Right cardiac atrium (tissue), 5 donors: ENCODE measurements around the gene YPEL1. TPM values are rescaled to one million over a fixed set of nuclear protein-coding genes. Genes with fewer than 3 reads are reported as not detected.
"Not testable (repeated sequence)": the region's sequence is repeated elsewhere in the genome, so short reads cannot be mapped to it uniquely, and the experiment has no call there.

Source experiments
- ATAC-seq, 2 donors: fragments of 200-7000 bp; cut with Tn5 transposase; one replicate each; pipeline versions ENCODE4 v1.8.0 to v1.9.1; 2020; ENCODE audit warnings: moderate library complexity in 2 of 2, mild to moderate bottlenecking in 1 of 2
- DNase-seq, 3 donors: peaks; one replicate each; pipeline ENCODE4 v3.0.0-alpha.2; 2020
- H3K27ac ChIP-seq: one replicate; pipeline ENCODE4 v1.5.1; 2013; ENCODE audit warnings: mild to moderate bottlenecking, low read length, control low read depth, moderate library complexity
- H3K27me3 ChIP-seq: one replicate; pipeline ENCODE4 v1.6.1; 2013; ENCODE audit not compliant: control insufficient read depth, insufficient read depth
- H3K4me1 ChIP-seq: one replicate; pipeline ENCODE4 v1.6.1; 2013; ENCODE audit warnings: low read length; ENCODE audit not compliant: control insufficient read depth, insufficient read depth
- H3K4me3 ChIP-seq: one replicate; pipeline ENCODE4 v1.5.1; 2013; ENCODE audit warnings: low read length, control low read depth
- H3K9me3 ChIP-seq: one replicate; pipeline ENCODE4 v1.6.1; 2013; ENCODE audit warnings: low read length; ENCODE audit not compliant: control insufficient read depth
- WGBS: extraction: QIAGEN DNeasy Blood & Tissue Kit; methylation state at CpG from one replicate; pipeline ENCODE4 v1.1.7; 2013; 5-methylcytosine and 5-hydroxymethylcytosine counted together
- intact Hi-C, 4 donors: fragments of 100-400 bp; cut with DNase I; formaldehyde crosslinking; loops; one replicate each; pipeline versions ENCODE4 v1.11.0 to v1.14.0; 2022 to 2023
- polyA plus RNA-seq: library from polyadenylated mRNA; stranded (reverse); fragments of 200-250 nt; gene quantifications from one replicate; pipeline ENCODE4 v1.2.3, GENCODE V29; 2013
- total RNA-seq, 4 donors: library from RNA; stranded (reverse); fragmentation: NEBNext Ultra II Directional; extraction: Animal tissue kit (Norgen Biotek cat#: 25700); gene quantifications; one replicate each; pipeline ENCODE4 v1.2.1, GENCODE V29; 2021
- donor health status: healthy with polysubstance abuse.
- donor health status: DM: no; HTN: yes; CAD: no.
- donor health status: DM: no; HTN: no; CAD: no.
- donor health status: DM: no; HTN: yes; CAD: no; lungs with severe emphysema.
- donor health status: DM: yes; HTN: yes; CAD: no.

YPEL1 gene
- total and polyA plus RNA-seq, 5 donors, result 4.1 to 12.5 (median 5.4) TPM

- Histone ChIP-seq H3K9me3 (no peaks in the 10 kb centered on the region), H3K27me3 (no peaks in the 10 kb centered on the region), H3K4me1 (peaks cover 7% of the 10 kb centered on the region), H3K4me3 (no peak overlapping the region), H3K27ac (no peak overlapping the region)
- DNase-seq (no peak), ATAC-seq (no peak)
- intact Hi-C loops, result no loop called here
Measured at GRCh38 chr22:21697880-21698279, 37.7 kb downstream of the YPEL1 start.

DNA sequence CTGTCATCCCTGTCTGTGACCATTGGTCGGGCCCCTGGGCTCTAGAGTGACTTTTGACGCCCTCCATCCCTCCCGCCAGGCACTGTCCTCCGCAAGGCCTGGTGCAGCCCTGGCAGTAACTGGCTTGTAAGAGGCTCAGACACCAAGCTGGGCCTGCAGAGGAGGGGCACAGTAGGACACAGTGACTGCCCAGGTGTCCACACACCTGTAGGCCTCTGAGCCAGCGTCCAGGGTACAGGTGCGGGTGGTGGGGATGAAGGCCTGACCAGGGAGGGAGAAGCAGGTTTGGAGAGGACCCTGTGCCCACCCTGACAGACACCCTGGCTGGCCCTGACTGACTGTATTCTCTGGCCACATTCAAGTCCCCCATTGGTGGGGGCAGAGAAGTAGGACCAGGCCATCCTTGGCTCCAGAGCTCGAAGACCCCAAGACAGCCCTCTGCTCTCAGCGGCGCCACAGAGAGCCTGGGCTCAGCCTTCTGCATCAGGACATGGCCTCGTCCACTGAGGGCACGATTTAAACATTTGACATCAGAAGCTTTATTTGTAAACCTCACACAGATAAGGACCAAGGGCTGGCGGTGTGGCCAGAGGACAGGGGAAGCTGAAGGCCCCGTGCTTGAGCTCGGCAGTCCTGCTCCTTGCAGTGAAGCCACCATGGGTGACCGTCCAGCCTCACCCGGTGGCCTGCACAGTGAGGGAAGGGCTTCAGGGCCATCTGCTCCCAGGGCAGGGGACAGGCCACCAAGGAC lies 38.4 kb downstream of the YPEL1 start:
- intact Hi-C loops, result no loop called here
- H3K27ac ChIP-seq, result peak overlapping the region; percentile 72
- peaks cover 7% of the 10 kb centered on the region for H3K4me1 ChIP-seq
- H3K4me3 ChIP-seq, result no peak overlapping the region
- H3K27me3 ChIP-seq, result no peaks in the 10 kb centered on the region
- ATAC-seq (no peak), DNase-seq (peak in 2 of 3 donors; percentile 42 to 48)
- no peaks in the 10 kb centered on the region for H3K9me3 ChIP-seq
- 85% methylated on average over 16 of the region's 16 CpGs for WGBS

GRCh38 chr22:21696115-21696514 lies 39.5 kb downstream of the YPEL1 start:
- Histone ChIP-seq H3K27ac (no peak overlapping the region), H3K4me1 (peaks cover 7% of the 10 kb centered on the region), H3K9me3 (no peaks in the 10 kb centered on the region), H3K4me3 (no peak overlapping the region), H3K27me3 (no peaks in the 10 kb centered on the region)
- no peak for ATAC-seq
- WGBS, result 94% methylated on average over 6 of the region's 6 CpGs
- intact Hi-C loops, result no loop called here
- peak in 2 of 3 donors; percentile 34 to 35 for DNase-seq

GRCh38 chr22:21695430-21696085 lies 40.0 kb downstream of the YPEL1 start:
- DNase-seq (peak in 2 of 3 donors; percentile 44 to 50), ATAC-seq (no peak)
- Histone ChIP-seq H3K27ac (no peak overlapping the region), H3K27me3 (no peaks in the 10 kb centered on the region), H3K4me1 (peaks cover 7% of the 10 kb centered on the region), H3K4me3 (no peak overlapping the region), H3K9me3 (no peaks in the 10 kb centered on the region)
- 82% methylated on average over 6 of the region's 6 CpGs for WGBS
- intact Hi-C loops, result no loop called here

DNA sequence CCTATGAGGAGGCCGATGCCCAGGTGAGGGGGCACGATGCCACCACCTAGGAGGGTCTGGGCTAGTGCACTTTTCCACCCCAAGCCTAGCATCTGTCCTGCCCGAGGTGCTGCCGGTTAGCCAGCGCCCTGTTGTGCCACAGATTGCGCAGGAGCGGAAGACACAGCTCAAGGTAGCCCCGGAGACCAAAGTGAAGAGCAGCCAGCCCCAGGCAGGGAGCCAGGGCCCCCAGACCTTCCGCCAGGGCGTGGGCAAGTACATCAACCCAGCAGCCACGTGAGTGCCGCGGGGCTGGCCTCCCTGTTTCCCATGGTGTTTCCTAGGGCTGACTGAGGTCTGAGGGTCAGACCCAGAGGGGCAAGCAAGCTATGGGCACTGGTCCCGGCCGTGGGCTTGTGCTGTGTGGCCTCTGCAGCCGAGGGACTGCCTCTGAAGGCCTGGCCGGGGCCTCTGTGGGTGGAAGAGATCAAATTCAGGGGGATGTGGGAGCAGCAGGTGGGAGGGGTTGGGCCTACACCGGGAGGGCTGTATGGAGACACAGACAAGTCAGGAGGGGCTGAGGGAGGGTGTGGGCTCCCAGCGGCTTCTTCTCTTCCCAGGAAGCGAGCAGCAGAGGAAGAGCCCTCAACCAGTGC lies 40.7 kb downstream of the YPEL1 start:
- Histone ChIP-seq H3K4me3 (no peak overlapping the region), H3K4me1 (peaks cover 7% of the 10 kb centered on the region), H3K27ac (no peak overlapping the region), H3K27me3 (no peaks in the 10 kb centered on the region), H3K9me3 (no peaks in the 10 kb centered on the region)
- 82% methylated on average over 20 of the region's 20 CpGs for WGBS
- intact Hi-C loops, result no loop called here
- peak in 2 of 3 donors; percentile 48 to 53 for DNase-seq
- ATAC-seq, result no peak

GRCh38 chr22:21694394-21694793 lies 41.2 kb downstream of the YPEL1 start:
- Histone ChIP-seq H3K27ac (no peak overlapping the region), H3K9me3 (no peaks in the 10 kb centered on the region), H3K27me3 (no peaks in the 10 kb centered on the region), H3K4me3 (no peak overlapping the region), H3K4me1 (peaks cover 7% of the 10 kb centered on the region)
- no peak for ATAC-seq
- peak in 1 of 3 donors; percentile 28 for DNase-seq
- intact Hi-C loops, result no loop called here
- WGBS, result 87% methylated on average over 14 of the region's 14 CpGs

DNA sequence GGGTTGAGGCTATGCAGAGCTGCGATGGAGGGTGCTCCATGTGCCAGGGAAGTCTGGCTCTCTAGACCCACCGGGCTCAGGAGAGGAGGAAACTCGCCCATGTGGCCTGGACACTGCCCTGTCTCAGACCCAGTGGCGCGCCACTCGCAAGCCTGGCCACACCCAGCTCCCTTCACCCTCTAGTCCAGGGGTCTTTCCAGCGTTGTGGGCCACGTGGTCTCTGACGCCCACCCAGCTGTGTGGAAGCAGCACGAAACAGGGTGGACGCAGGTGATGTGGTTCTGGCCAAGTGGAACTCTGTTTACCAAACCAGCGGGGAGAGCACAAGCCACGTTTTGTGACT lies 41.6 kb downstream of the YPEL1 start:
- Histone ChIP-seq H3K27ac (no peak overlapping the region), H3K4me1 (peaks cover 4% of the 10 kb centered on the region), H3K4me3 (no peak overlapping the region), H3K27me3 (no peaks in the 10 kb centered on the region), H3K9me3 (no peaks in the 10 kb centered on the region)
- DNase-seq (peak in 2 of 3 donors; percentile 30 to 45), ATAC-seq (no peak)
- WGBS, result 92% methylated on average over 13 of the region's 13 CpGs
- intact Hi-C loops, result no loop called here

DNA sequence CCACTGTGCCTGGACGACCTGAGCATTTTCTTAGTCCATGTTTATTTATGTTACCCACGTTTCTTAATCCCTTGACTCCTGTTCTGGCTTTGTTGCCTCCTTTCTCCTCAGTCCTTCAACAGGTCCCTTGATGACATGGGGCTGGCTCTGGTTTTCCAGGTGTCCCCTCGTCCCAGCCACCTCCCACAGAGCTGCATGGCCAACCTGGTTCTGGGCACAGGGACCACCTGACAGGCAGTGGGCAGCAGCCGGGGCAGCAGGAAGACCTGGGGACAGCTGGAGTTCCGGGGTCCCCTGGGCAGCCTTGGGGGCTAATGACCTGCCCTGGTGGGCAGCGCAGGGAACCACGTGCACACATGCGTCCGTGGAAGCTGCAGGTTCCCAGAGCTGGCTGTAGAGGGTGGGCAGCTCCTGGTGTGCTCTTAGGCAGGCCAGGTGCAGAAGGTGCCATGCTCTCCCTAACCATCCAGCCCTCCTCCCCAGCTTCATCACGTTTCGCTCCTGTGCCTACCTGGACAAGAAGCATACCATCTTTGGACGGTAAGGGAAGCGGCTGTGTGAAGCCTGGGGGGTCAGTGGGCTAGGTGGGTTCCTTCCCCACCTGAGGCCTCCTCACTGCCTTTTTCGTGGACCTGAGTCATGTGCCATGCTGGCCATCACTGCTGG lies 42.1 kb downstream of the YPEL1 start:
- intact Hi-C loops, result no loop called here

GRCh38 chr22:21692856-21693255 lies 42.7 kb downstream of the YPEL1 start:
- intact Hi-C loops, H3K4me1 ChIP-seq, H3K9me3 ChIP-seq, H3K27ac ChIP-seq, H3K27me3 ChIP-seq, H3K4me3 ChIP-seq, DNase-seq, ATAC-seq: not testable (repeated sequence)
- 95% methylated on average over 9 of the region's 9 CpGs for WGBS

More for the DNA sequence above, 42.1 kb downstream of the YPEL1 start:
- H3K27me3 ChIP-seq, result no peaks in the 10 kb centered on the region
- WGBS, result 90% methylated on average over 14 of the region's 14 CpGs
- DNase-seq, result peak in 2 of 3 donors; percentile 32 to 36
- no peak overlapping the region for H3K4me3 ChIP-seq
- ATAC-seq, result no peak
- peaks cover 2% of the 10 kb centered on the region for H3K4me1 ChIP-seq
- no peaks in the 10 kb centered on the region for H3K9me3 ChIP-seq
- H3K27ac ChIP-seq, result no peak overlapping the region

- Histone ChIP-seq H3K4me3 (no peak overlapping the region), H3K27me3 (no peaks in the 10 kb centered on the region), H3K4me1 (no peaks in the 10 kb centered on the region), H3K27ac (no peak overlapping the region), H3K9me3 (no peaks in the 10 kb centered on the region)
- ATAC-seq (no peak), DNase-seq (peak in 1 of 3 donors; percentile 35)
- 77% methylated on average over 16 of the region's 16 CpGs for whole genome bisulfite sequencing
- intact Hi-C loops, result no loop called here
Measured at GRCh38 chr22:21691816-21692215, 43.8 kb downstream of the YPEL1 start.

DNA sequence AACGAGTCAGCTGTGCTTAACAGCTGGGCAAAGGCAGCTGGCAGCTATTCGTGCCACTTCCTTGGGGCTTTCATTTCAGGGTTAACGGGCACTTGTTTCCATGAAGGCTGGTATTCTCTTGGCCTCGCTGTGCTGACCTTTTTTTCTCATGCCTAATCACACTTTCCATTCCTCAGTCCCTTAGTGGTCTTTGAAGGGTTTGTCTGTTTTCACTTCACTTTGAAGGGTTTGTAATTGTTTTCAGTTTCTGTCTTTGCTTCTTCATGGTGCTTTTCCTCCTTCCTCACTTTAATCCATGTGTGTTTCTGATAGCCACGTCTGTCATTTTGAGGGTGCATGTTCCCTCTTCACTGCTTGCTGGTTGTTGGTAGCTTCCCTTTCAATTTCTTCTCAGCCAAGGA lies 45.2 kb downstream of the YPEL1 start:
- no peak for ATAC-seq
- Histone ChIP-seq H3K4me3 (no peak overlapping the region), H3K27ac (no peak overlapping the region), H3K9me3 (no peaks in the 10 kb centered on the region), H3K4me1 (no peaks in the 10 kb centered on the region), H3K27me3 (no peaks in the 10 kb centered on the region)
- 44% methylated on average over 5 of the region's 5 CpGs for WGBS
- intact Hi-C loops, result no loop called here
- peak in 1 of 3 donors; percentile 3 for DNase-seq
